ENCODE data around the gene LETM1.

The LETM1 gene

DNA sequence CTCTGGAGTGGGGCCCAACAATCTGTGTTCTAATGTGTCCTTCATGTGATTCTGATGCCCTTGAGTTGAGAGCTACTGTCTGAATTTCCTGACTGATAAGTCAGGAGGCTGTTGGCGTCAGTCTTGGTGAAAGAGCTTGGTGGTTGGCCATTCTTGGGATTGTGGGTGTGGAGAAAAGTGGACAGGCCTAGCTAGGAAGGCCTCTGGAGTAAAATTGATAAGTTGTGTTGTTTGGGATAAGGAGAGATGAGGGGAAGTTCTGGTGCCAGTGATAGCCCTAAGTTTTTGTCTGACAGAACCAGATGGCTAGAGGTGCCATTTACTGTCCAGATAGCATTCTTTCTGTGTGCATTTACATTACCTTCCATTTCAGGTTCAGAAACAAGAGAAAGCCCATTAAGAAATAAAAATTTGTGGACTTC lies 26.9 kb upstream of the LETM1 start:
- Histone ChIP-seq H3K36me3 (ENCODE audit: insufficient read depth, low read length) (peaks cover 11% of the 10 kb centered on the region; the same call in 1 of the 2 replicates), H3K27ac (no peak overlapping the region; the same call in 1 of the 2 replicates), H3K9ac (ENCODE audit: insufficient read length) (no peak overlapping the region), H3K9me3 (ENCODE audit: low read depth, low read length) (no peaks in the 10 kb centered on the region; the same call in 1 of the 2 replicates), H3K4me3 (no peak overlapping the region)
- TF ChIP-seq EZH2 (IDR thresholded peaks at IDR 0.05) = no peak
- TF ChIP-seq POLR2AphosphoS5 (IDR thresholded peaks at IDR 0.05; ENCODE audit: borderline replicate concordance, low read depth, low read length) = no peak
- TF ChIP-seq FOXP2 (optimal IDR thresholded peaks at IDR 0.05; ENCODE audit: control extremely low read depth, extremely low read length, insufficient read depth) = no peak
- DNase-seq (ENCODE audit: low read depth, low spot score) = no peak

DNA sequence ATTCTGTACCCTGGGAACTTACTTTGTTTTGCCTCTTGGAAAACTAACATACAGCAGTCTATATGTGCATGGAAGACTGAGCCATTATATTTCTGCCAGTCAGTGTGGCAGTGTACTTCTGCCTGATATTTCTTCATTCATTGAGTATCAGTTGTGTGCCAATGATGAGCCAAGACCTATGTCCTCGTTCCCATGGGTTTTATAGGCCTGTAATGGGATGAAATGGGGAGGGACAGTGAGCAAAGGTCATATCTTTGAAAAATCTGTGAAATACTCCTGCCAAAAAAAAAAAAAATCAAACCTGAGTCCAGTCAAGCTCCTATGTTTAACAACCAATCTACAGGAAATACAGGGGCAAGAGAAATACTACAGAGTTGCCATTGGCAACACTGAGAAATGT lies 24.4 kb upstream of the LETM1 start:
- Histone ChIP-seq H3K4me3 (no peak overlapping the region), H3K9ac (ENCODE audit: insufficient read length) (no peak overlapping the region), H3K27ac (no peak overlapping the region), H3K9me3 (ENCODE audit: low read depth, low read length) (no peaks in the 10 kb centered on the region; the same call in 1 of the 2 replicates), H3K36me3 (ENCODE audit: insufficient read depth, low read length) (peaks cover 20% of the 10 kb centered on the region; the same call in 1 of the 2 replicates)
- DNase-seq (ENCODE audit: low read depth, low spot score) = no peak
- no peak for TF ChIP-seq POLR2AphosphoS5 (IDR thresholded peaks at IDR 0.05; ENCODE audit: borderline replicate concordance, low read depth, low read length)

GRCh38 chr4:1879485-1879884 lies 23.5 kb upstream of the LETM1 start:
- Histone ChIP-seq H3K4me3 (no peak overlapping the region), H3K27ac (no peak overlapping the region), H3K9me3 (ENCODE audit: low read depth, low read length) (no peaks in the 10 kb centered on the region), H3K9ac (ENCODE audit: insufficient read length) (no peak overlapping the region), H3K36me3 (ENCODE audit: insufficient read depth, low read length) (peaks cover 20% of the 10 kb centered on the region; the same call in 1 of the 2 replicates)
- TF ChIP-seq FOXP2 (optimal IDR thresholded peaks at IDR 0.05; ENCODE audit: control extremely low read depth, extremely low read length, insufficient read depth) = no peak
- TF ChIP-seq EZH2 (IDR thresholded peaks at IDR 0.05) = no peak
- no peak for DNase-seq (ENCODE audit: low read depth, low spot score)

DNA sequence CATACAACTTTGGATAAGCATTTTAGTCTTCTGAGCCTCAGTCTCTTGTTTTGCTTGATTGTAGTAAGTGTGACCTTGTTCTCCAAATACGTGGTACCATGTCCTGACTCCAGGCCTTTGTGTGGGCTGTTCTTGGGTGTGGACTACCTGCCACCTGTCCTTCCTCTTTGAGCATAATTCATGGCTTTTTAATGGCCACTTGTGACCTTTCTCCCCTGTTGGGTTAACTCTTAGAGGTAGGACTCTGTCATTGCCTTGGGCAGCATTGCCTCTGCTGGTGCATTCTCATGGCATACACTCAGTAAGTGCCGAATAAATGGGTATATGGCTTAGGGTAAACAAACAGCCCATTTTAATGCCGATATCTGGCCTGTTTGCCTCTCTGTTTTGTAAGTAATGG lies 18.2 kb upstream of the LETM1 start:
- Histone ChIP-seq H3K27ac (no peak overlapping the region), H3K9me3 (ENCODE audit: low read depth, low read length) (no peaks in the 10 kb centered on the region), H3K4me3 (no peak overlapping the region; the same call in 1 of the 2 replicates), H3K9ac (ENCODE audit: insufficient read length) (no peak overlapping the region), H3K36me3 (ENCODE audit: insufficient read depth, low read length) (peaks cover 25% of the 10 kb centered on the region)
- TF ChIP-seq EZH2 (IDR thresholded peaks at IDR 0.05) = no peak
- no peak for TF ChIP-seq POLR2AphosphoS5 (IDR thresholded peaks at IDR 0.05; ENCODE audit: borderline replicate concordance, low read depth, low read length)
- no peak for TF ChIP-seq FOXP2 (optimal IDR thresholded peaks at IDR 0.05; ENCODE audit: control extremely low read depth, extremely low read length, insufficient read depth)
- no peak for DNase-seq (ENCODE audit: low read depth, low spot score)

DNA sequence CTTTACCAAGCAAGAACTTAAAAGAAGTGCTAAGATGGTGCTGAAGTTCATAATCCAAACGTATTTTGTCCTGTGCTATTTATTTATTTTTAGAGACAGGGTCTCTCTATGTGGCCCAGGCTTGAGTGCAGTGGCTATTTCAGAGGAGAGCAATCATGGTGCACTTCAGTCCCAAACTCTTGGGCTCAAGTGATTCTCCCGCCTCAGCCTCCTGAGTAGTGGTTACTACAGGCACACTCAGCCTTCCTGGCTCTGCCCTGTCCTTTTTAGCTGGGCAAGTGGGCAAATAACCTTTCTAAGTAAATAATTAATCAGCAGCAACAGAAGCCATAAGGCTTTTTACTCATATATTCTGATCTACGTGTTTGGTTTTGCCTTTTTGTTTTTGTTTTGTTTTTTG lies 17.8 kb upstream of the LETM1 start:
- Histone ChIP-seq H3K27ac (no peak overlapping the region), H3K36me3 (ENCODE audit: insufficient read depth, low read length) (peaks cover 24% of the 10 kb centered on the region), H3K9ac (ENCODE audit: insufficient read length) (peak overlapping the region; percentile 94), H3K9me3 (ENCODE audit: low read depth, low read length) (no peaks in the 10 kb centered on the region), H3K4me3 (peak overlapping the region; percentile 98)
- no peak for DNase-seq (ENCODE audit: low read depth, low spot score)
- TF ChIP-seq FOXP2 (optimal IDR thresholded peaks at IDR 0.05; ENCODE audit: control extremely low read depth, extremely low read length, insufficient read depth) (no peak), POLR2AphosphoS5 (IDR thresholded peaks at IDR 0.05; ENCODE audit: borderline replicate concordance, low read depth, low read length) (no peak), EZH2 (IDR thresholded peaks at IDR 0.05) (no peak)

- no peak for DNase-seq (ENCODE audit: low read depth, low spot score)
- TF ChIP-seq EZH2 (IDR thresholded peaks at IDR 0.05) = no peak
- no peak for TF ChIP-seq FOXP2 (optimal IDR thresholded peaks at IDR 0.05; ENCODE audit: control extremely low read depth, extremely low read length, insufficient read depth)
- no peak for TF ChIP-seq POLR2AphosphoS5 (IDR thresholded peaks at IDR 0.05; ENCODE audit: borderline replicate concordance, low read depth, low read length)
- H3K36me3 ChIP-seq (ENCODE audit: insufficient read depth, low read length) = peaks cover 20% of the 10 kb centered on the region
- peak overlapping the region; percentile 70 for H3K27ac ChIP-seq
- no peaks in the 10 kb centered on the region for H3K9me3 ChIP-seq (ENCODE audit: low read depth, low read length)
- H3K9ac ChIP-seq (ENCODE audit: insufficient read length) = peak overlapping the region; percentile 94
- peak overlapping the region; percentile 98 for H3K4me3 ChIP-seq
These were observed 17.3 kb upstream of the LETM1 start for GRCh38 chr4:1873291-1873690.

DNA sequence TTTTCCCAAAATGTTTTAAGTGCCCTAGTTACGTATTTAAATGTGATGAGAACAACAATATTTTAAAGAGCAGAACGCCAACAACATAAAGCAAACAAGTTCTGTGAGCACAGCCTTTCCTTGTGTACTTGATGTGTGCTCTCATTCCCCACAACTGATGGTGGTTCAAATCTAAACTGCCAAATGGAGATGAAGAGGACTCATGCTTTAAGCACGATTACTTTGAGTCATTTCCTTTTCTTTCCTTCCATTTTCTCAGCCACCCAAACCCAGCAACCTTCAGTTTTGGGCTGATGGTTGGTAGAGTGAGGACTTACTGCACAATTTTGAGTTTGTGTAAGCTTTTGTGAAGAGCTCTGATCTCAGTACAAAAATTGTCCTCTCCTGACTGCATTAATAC lies 16.9 kb upstream of the LETM1 start:
- peak overlapping the region; percentile 70 for H3K27ac ChIP-seq
- H3K36me3 ChIP-seq (ENCODE audit: insufficient read depth, low read length) = peaks cover 20% of the 10 kb centered on the region
- TF ChIP-seq FOXP2 (optimal IDR thresholded peaks at IDR 0.05; ENCODE audit: control extremely low read depth, extremely low read length, insufficient read depth) = no peak
- no peak for TF ChIP-seq POLR2AphosphoS5 (IDR thresholded peaks at IDR 0.05; ENCODE audit: borderline replicate concordance, low read depth, low read length)
- TF ChIP-seq EZH2 (IDR thresholded peaks at IDR 0.05) = no peak
- H3K4me3 ChIP-seq = peak overlapping the region; percentile 98
- H3K9me3 ChIP-seq (ENCODE audit: low read depth, low read length) = no peaks in the 10 kb centered on the region
- H3K9ac ChIP-seq (ENCODE audit: insufficient read length) = peak overlapping the region; percentile 94
- no peak for DNase-seq (ENCODE audit: low read depth, low spot score)

DNA sequence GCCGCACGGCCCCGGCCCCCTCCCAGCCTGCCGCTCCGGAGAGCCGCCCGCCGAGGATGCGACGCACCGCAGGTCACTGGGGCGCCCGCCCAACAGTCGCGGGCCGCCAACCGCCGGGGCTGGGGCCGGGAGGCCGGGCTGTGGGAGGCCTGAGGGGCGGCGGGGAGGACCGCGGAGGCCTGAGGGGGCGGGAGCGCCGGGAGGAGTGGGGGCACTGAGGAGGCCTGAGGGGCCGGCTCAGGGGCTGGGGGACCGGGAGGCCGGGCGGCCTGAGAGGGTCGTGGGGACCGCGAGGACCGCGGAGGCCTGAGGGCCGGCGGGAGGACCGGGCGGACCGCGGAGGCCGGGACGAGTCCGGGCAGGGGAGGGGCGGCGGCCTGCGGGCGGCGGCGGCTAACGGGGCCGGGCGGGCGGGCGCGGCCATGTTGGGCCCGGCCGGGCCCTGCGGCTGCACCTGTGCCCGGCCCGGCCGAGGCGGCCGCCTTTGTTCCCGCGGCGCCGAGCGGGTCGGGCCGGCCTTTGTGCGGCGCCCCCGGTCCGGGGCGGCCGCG lies 15.6 kb upstream of the LETM1 start:
- no peaks in the 10 kb centered on the region for H3K9me3 ChIP-seq (ENCODE audit: low read depth, low read length)
- peak overlapping the region; percentile 91 for H3K27ac ChIP-seq
- DNase-seq (ENCODE audit: low read depth, low spot score) = no peak
- H3K9ac ChIP-seq (ENCODE audit: insufficient read length) = peak overlapping the region; percentile 97
- peak overlapping the region; percentile 98 for H3K4me3 ChIP-seq
- peaks cover 10% of the 10 kb centered on the region for H3K36me3 ChIP-seq (ENCODE audit: insufficient read depth, low read length)
- TF ChIP-seq FOXP2 (optimal IDR thresholded peaks at IDR 0.05; ENCODE audit: control extremely low read depth, extremely low read length, insufficient read depth) (no peak), POLR2AphosphoS5 (IDR thresholded peaks at IDR 0.05; ENCODE audit: borderline replicate concordance, low read depth, low read length) (no peak), EZH2 (IDR thresholded peaks at IDR 0.05) (no peak)

Measured in SK-N-MC (cell line).